GM13977 (cell line): Measurements from ENCODE around the gene KRT5.

ENCODE experiments used
- DNase-seq: peaks from one replicate; pipeline ENCODE4 v3.0.0; 2012; ENCODE audit warnings: low spot score
- CTCF ChIP-seq: IDR thresholded peaks from 2 replicates; pipeline ENCODE4 v1.5.1; 2012; ENCODE audit warnings: mild to moderate bottlenecking, control low read depth; ENCODE audit not compliant: insufficient read depth; ENCODE audit errors: extremely low read depth, missing control alignments
- in situ Hi-C: fragments of 300-500 bp; cut with MboI; formaldehyde crosslinking; loops from one replicate; pipeline ENCODE4 v1.12.0; 2022; ENCODE audit warnings: low sequenced_read_pairs, low pct_unique_long_range_greater_than_20kb, mixed read lengths, inconsistent platforms; ENCODE audit not compliant: unreplicated experiment

KRT5 gene

GRCh38 chr12:52539821-52540173 is 19.6 kb upstream of the KRT5 start:
- no peak for DNase-seq
- TF ChIP-seq CTCF = no peak

GRCh38 chr12:52539083-52539820 is 19.1 kb upstream of the KRT5 start:
- DNase-seq = no peak
- no peak for TF ChIP-seq CTCF
- in situ Hi-C loops = no loop called here

More at GRCh38 chr12:52539821-52540173, 19.6 kb upstream of the KRT5 start:
- in situ Hi-C loops = no loop called here

GRCh38 chr12:52537101-52537500 is 16.9 kb upstream of the KRT5 start:
- in situ Hi-C loops = no loop called here
- no peak for DNase-seq
- TF ChIP-seq CTCF = no peak

- no peak for TF ChIP-seq CTCF
- in situ Hi-C loops = no loop called here
- no peak for DNase-seq
Observed at GRCh38 chr12:52535574-52535973, 15.4 kb upstream of the KRT5 start.

- in situ Hi-C loops = no loop called here
- no peak for DNase-seq
- no peak for TF ChIP-seq CTCF
Observed at GRCh38 chr12:52534482-52534881, 14.3 kb upstream of the KRT5 start.

- no peak for TF ChIP-seq CTCF
- DNase-seq = no peak
- in situ Hi-C loops = no loop called here
Observed at GRCh38 chr12:52533686-52534470, 13.7 kb upstream of the KRT5 start.
